NCI-H345 treated with DMSO at 0.1 percent for 48 hours (cell line): ENCODE measurements around the gene NACC1.

ENCODE experiments used
- DNase-seq: peaks from one replicate; lab custom pipeline; 2025; ENCODE audit not compliant: unreplicated experiment; lab: John Stamatoyannopoulos, UW

NACC1 gene

GRCh38 chr19:13117772-13118423 is at the start of gene NACC1:
Gene NACC1 (plus strand): TSS chr19:13118264. CDS start chr19:13135208, 16,944 bp downstream.
- DNase-seq = peak; percentile 9

- DNase-seq = no peak
These were observed 48.4 kb upstream of the NACC1 start for GRCh38 chr19:13069415-13070359.

DNA sequence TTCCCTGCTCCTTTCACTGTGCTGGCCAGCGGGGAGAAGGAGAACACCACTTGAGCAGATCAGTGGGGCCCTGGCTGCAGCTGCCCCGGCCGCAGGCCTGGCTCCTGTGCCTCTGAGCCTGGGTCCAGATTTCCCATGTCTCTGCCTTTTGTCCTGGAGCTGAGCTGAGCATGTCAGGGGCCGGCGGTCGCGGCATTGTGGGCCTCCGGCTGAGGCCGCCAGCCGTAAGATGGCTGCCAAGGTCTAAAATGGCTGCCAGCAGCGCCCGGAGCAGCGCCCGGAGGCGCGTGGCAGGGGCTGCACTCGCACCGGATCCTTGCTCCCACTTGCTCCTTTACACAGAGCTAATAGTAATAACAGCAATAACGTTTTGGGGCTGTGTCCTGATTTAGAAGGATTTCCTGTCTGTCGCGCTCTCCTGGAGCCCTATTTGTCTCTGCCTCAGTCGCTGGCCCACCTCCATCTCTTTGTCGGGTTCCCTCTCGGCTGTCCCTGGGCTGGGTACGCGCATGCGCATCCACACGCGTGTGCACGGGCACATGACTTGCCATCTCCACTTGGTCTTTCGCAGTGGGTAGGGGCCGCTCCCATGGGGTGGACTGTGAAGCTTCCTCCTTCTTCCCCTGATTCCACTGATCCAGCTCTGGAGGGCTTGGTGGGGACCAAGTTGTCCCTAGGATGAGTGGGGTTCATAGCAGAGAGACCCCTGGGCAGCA is 47.5 kb upstream of the NACC1 start:
- no peak for DNase-seq

DNA sequence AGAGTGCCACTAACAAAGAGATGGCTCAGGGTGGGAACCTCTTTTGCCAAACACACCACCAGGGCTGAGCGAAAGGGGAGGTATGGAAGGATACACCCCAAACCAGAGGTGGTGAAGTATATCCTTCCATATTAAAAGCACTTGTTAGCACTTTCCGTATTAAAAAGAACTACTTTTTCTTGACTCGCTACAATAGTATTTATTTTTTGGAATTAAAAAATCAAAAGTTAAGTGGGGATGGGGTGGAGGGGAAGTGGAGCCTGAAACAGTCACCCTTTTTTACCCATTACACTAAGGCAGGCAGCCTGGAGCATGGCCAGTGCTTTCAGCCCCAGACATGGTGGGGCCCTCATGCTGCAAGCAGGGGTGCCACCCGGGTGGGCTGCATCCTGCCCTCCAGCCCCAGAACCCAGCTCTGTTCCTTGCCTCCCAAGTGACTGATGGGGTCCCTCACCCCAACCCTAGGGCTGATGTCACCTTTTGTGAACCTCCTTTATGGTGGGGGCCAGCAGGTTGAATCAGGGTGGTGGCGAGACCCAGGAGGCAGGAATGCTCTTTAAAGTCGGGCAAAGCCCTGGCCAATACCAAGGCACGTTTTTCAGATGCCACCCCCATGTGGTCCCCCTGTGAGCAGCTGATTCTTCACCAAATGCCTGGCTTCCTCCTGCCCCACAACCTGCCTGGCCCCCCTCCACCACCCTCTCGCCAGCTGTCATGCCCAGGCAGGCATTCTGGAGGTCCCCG is 46.4 kb upstream of the NACC1 start:
- DNase-seq = no peak

- DNase-seq = no peak
These were observed 45.7 kb upstream of the NACC1 start for GRCh38 chr19:13072188-13072908.

DNA sequence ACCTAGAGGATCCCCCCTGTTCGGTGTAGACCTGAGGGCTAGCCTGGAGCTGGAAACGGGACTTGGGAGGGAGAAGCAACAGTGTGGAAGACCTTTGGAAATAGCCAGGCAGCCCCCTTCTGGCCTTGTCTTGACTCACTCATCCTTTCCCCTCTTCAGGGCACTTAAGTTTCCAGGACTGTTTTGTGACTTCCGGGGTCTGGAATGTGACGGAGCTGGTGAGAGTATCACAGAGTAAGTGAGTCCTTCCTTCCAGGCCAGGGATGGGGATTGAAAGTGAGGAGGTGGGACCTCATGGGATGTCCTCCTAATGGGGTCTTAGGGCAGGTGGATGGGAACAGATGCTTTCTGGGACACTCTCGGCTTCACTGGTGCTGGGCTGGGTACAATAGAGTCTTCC is 44.8 kb upstream of the NACC1 start:
- DNase-seq = no peak

- no peak for DNase-seq
These were observed 43.7 kb upstream of the NACC1 start for GRCh38 chr19:13074378-13074777.

- DNase-seq = no peak
These were observed 41.7 kb upstream of the NACC1 start for GRCh38 chr19:13076320-13076719.

DNA sequence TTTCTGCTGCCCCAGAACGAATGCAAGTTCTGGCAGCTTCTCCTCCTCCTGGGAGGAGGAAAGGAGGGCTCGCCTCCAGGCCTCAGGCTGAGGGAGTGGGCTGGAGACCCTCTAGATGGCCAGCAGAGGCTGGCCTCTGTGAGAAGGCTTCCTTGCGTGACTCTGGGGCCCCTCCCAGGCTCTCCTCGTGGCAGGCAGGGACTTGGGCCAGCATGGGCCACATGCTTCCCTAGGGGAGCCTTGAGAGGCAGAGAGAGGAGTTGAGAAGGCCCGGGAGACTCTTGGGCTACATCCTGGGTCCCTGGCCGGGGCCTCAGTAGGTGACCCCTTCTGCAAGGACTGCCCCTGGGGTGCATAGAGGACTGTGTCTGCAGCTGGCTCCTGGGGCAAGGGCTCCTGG is 41.3 kb upstream of the NACC1 start:
- DNase-seq = no peak

- no peak for DNase-seq
These were observed 40.8 kb upstream of the NACC1 start for GRCh38 chr19:13077240-13077639.

DNA sequence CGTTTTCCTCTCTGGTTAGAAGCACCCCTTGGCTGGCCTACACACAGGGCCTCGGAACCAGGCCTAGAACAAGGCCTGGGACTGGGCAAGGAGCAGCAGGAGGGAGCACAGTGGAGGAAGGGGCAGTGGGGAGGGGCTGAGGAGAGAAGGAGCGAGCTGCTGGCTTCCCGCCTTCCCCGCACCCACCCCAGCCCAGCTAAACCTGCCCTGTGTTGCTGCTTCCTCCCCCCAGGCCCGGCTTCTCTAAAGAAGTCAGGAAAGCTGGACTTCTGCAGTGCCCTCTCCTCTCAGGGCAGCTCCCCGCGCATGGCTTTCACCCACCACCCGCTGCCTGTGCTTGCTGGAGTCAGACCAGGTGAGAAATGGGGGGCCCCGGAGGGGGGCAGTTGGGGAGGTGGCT is 39.7 kb upstream of the NACC1 start:
- no peak for DNase-seq

- no peak for DNase-seq
These were observed 39.0 kb upstream of the NACC1 start for GRCh38 chr19:13078897-13079541.

- DNase-seq = no peak
These were observed 38.5 kb upstream of the NACC1 start for GRCh38 chr19:13079542-13079986.

DNA sequence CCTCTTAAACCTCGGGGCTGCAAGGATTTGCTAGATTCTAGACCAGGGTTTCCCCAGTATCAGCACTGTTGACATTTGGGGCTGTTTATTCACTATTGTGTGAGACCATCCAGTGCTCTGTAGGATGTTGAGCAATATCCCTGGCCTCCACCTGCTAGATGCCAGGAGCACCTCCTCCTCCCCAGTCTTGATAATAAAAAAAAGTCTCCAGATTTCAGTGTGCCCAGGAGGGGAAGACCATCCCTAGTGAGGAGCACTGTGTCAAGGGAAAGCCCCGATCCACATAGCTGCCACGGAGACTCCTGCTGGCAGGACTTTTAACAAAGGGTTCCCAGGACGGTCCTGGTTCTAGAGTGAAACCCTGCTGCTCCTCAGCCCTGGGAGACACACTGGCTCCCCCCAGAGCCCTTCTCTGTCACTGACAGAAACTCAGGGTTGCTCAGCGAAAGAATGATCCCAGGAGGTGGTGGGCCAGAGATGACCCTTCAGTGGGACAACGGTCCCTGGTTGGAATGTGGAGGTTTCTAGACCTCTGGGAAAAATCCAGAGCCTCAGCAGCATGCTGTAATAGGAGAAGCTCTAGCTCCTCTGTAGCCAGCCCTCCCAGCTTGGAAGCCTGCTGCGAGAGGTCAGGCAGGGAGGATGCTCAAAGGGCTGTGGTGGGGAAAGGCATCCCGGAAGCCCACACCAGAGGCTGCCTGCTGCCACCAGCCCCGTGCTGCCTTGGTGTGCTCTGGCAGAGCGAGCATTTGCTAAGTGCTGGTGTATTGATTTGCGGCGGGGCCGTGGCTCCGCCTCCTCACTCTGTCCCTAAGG is 35.7 kb upstream of the NACC1 start:
- peak; percentile 2 for DNase-seq

DNA sequence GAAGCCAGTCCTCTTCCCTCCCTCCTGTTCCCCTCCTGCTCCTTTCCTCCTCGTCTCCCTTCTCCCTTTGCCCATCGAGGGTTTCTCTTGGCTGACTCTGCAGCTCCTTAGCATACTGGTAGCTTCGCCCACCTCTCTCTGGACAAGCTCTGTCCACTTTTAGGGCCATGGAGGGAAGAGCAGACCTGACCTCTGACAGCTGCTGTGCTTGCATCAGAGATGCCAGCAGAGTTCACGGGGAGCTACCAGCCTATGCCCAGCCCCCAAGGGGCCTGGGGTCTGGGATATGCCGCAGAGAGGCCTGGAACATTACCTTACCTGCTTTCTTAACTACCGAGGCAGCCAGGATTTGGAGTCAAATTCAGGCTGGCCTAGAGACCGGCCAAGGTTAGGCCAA is 35.1 kb upstream of the NACC1 start:
- no peak for DNase-seq

DNA sequence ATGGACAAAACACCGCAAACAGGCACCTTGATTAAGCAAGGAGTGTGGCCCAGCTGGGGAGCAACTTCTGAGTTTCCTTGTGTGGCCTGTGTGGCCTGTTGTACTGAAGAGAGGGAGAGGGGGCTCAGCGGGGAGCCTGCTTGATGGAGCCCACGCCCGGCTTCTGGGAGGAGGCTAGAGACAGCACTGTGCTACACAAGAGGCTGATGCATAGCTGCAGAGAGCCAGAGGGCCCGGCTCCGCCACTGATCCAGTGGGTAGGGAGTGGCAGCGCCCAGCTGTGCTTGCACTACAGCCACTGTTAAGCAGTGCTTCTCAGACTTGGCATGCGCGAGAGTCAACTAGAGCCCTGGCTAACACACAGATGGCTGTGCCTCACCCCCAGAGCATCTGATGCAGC is 34.4 kb upstream of the NACC1 start:
- no peak for DNase-seq

- DNase-seq = no peak
These were observed 32.4 kb upstream of the NACC1 start for GRCh38 chr19:13085666-13086065.

DNA sequence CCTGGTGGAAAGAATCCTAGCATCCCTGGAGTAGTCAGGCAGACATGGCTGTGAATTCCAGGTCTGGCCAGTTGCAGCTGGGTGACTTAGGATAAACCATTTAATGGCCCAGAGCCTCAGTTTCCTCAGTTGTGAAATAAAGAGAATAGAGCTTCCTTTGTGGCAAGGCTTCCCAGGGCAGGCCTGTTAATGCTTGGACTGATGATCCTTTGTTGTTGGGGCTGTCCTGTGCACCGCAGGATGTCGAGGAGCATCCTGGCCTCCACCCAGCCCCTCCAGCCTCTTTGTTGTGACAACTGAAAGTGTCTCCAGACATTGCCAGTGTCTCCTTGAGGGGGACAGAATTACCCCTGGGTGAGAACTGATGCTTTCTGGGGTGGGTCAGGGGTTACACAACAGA is 31.7 kb upstream of the NACC1 start:
- DNase-seq = no peak

DNA sequence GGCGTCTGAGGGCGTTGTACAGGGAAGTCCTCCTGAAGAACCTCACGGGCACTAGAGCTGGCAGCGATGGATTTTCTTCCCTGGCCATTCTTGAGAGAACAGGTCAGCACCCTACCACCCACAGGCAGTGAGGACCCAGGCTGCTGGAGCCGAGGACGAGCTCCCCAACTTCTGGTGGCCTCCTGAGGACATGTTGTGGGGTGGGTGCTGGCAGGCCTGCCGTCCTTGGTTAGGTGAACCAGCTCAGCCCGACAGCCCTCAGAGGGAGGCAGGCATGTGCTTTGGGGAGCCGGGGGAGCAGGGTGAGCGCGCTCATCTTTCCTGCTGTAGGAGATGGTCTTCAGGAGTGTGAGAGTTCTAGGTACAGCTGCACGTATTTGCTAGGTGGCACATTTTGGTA is 30.8 kb upstream of the NACC1 start:
- no peak for DNase-seq
